HCT116 (cell line): Measurements from ENCODE around the gene SORL1-AS1.

ENCODE experiments used
- ATAC-seq: fragments of 200-7000 bp; cut with Tn5 transposase; 2 replicates; pipeline ENCODE4 v1.9.1; 2020; ENCODE audit warnings: mild to moderate bottlenecking, moderate library complexity
- BruUV-seq: library from RNA; stranded (reverse); fragments of 400-500 nt; replicated peaks from 2 replicates; lab custom pipeline; 2021; lab: Mats Ljungman, UMichigan
- CTCF ChIA-PET: fragments of 300-600 bp; sonication (Branson Sonifier 250); formaldehyde crosslinking; loops from one replicate; lab custom pipeline; 2021; ENCODE audit warnings: antibody characterized with exemption; lab: Charles Lee
- POLR2A ChIA-PET: fragments of 300-600, 350-600 bp; sonication (Branson Sonifier 250); formaldehyde crosslinking; loops from one replicate; lab custom pipeline; 2021; ENCODE audit warnings: antibody characterized with exemption; lab: Charles Lee
- RAD21 ChIA-PET, 2 experiments: fragments of 300-600 bp; sonication (Branson Sonifier 250); formaldehyde crosslinking; loops; one replicate each; lab custom pipeline; 2023; ENCODE audit warnings: low total read pairs in 2 of 2; ENCODE audit not compliant: uncharacterized antibody in 2 of 2, unreplicated experiment in 2 of 2, low non-redundant PET in 1 of 2; lab: Charles Lee
- DNase-seq: peaks from one replicate; pipeline ENCODE4 v3.0.0-alpha.2; 2010; ENCODE audit warnings: low read depth, low spot score
- H2AFZ ChIP-seq: fragments of 200-600 bp; shearing (Covaris generic), sonication (generic); 2 replicates; pipeline ENCODE4 v1.6.1; 2017; ENCODE audit warnings: low read depth, mixed run types, mixed read lengths, antibody characterized with exemption, low read length; ENCODE audit not compliant: poor library complexity, severe bottlenecking
- H3K27ac ChIP-seq: 2 replicates; pipeline ENCODE4 v1.5.1; 2012; ENCODE audit warnings: low read depth, low read length
- H3K27me3 ChIP-seq: fragments of 200-600 bp; sonication (generic); 2 replicates; pipeline ENCODE4 v1.6.1; 2016; ENCODE audit warnings: mixed run types, low read length, mixed read lengths; ENCODE audit not compliant: insufficient read depth
- H3K36me3 ChIP-seq, 2 experiments: fragments of 200-500 bp in 1 of 2; fragments of 200-600 bp in 1 of 2; sonication (Bioruptor generic) in 1 of 2; sonication (generic) in 1 of 2; 2 replicates each; pipeline versions ENCODE4 v1.5.1 to v1.6.1; 2014 to 2016; ENCODE audit warnings: low read length in 2 of 2, inconsistent platforms in 1 of 2, mixed read lengths in 1 of 2, mixed run types in 1 of 2; ENCODE audit not compliant: insufficient read depth in 2 of 2, control insufficient read depth in 1 of 2
- H3K4me1 ChIP-seq, 2 experiments: fragments of 200-600 bp in 1 of 2; sonication (generic) in 1 of 2; 2 replicates each; pipeline versions ENCODE4 v1.5.1 to v1.6.1; 2012 to 2017; ENCODE audit warnings: low read length in 2 of 2, inconsistent platforms in 1 of 2, mild to moderate bottlenecking in 1 of 2, mixed read lengths in 1 of 2, mixed run types in 1 of 2, moderate library complexity in 1 of 2; ENCODE audit not compliant: insufficient read depth in 2 of 2, control insufficient read depth in 1 of 2
- H3K4me2 ChIP-seq: fragments of 200-600 bp; sonication (generic); 2 replicates; pipeline ENCODE4 v1.6.1; 2017; ENCODE audit warnings: mixed run types, low read length, mixed read lengths
- H3K4me3 ChIP-seq, 2 experiments: fragments of 200-600 bp in 1 of 2; sonication (generic) in 1 of 2; replicated peaks in 1 of 2; 2 replicates each; pipeline ENCODE4 v1.5.1; 2011 to 2016; ENCODE audit warnings: low read length in 2 of 2, control low read depth in 1 of 2, low read depth in 1 of 2, mild to moderate bottlenecking in 1 of 2, mixed read lengths in 1 of 2, mixed run types in 1 of 2
- H3K79me2 ChIP-seq: fragments of 200-600 bp; sonication (generic); 2 replicates; pipeline ENCODE4 v1.6.1; 2017; ENCODE audit warnings: mild to moderate bottlenecking, mixed run types, low read length, moderate library complexity, mixed read lengths; ENCODE audit not compliant: insufficient read depth
- H3K9ac ChIP-seq: fragments of 200-600 bp; sonication (generic); 2 replicates; pipeline ENCODE4 v1.6.1; 2016; ENCODE audit warnings: low read length, mixed read lengths
- H3K9me2 ChIP-seq: fragments of 200-600 bp; sonication (generic), shearing (Covaris generic); 2 replicates; pipeline ENCODE4 v1.6.1; 2017; ENCODE audit warnings: mixed run types, mild to moderate bottlenecking, moderate library complexity; ENCODE audit not compliant: insufficient read depth
- H3K9me3 ChIP-seq, 2 experiments: fragments of 200-500 bp in 1 of 2; fragments of 200-600 bp in 1 of 2; sonication (Bioruptor generic) in 1 of 2; sonication (generic) in 1 of 2; 2 replicates each; pipeline ENCODE4 v1.6.1; 2014 to 2017; ENCODE audit warnings: low read length in 2 of 2, mixed read lengths in 2 of 2, inconsistent platforms in 1 of 2, low read depth in 1 of 2, mild to moderate bottlenecking in 1 of 2, mixed run types in 1 of 2, moderate library complexity in 1 of 2; ENCODE audit not compliant: control insufficient read depth in 1 of 2, insufficient read depth in 1 of 2
- H4K20me1 ChIP-seq: fragments of 200-600 bp; sonication (generic), shearing (Covaris generic); 2 replicates; pipeline ENCODE4 v1.6.1; 2017; ENCODE audit warnings: mixed run types, mild to moderate bottlenecking, moderate library complexity; ENCODE audit not compliant: insufficient read depth
- CBX3 ChIP-seq: IDR thresholded peaks from 2 replicates; pipeline ENCODE4 v1.6.1; 2012; ENCODE audit warnings: low read depth
- CEBPB ChIP-seq: IDR thresholded peaks from 2 replicates; pipeline ENCODE4 v1.6.1; 2012; ENCODE audit warnings: low read depth
- CTCF ChIP-seq, 3 experiments: fragments of 200-600 bp in 1 of 3; sonication (generic) in 1 of 3; IDR thresholded peaks in 2 of 3; conservative IDR thresholded peaks in 1 of 3; 2 replicates each; pipeline ENCODE4 v1.5.1; 2012 to 2017; ENCODE audit warnings: low read depth in 2 of 3, low read length in 2 of 3, antibody characterized with exemption in 1 of 3, borderline replicate concordance in 1 of 3, control low read depth in 1 of 3, mild to moderate bottlenecking in 1 of 3, mixed read lengths in 1 of 3, mixed run types in 1 of 3, moderate library complexity in 1 of 3; ENCODE audit not compliant: insufficient read depth in 1 of 3
- EGR1 ChIP-seq: IDR thresholded peaks from 2 replicates; pipeline ENCODE4 v1.6.1; 2012; ENCODE audit warnings: low read depth
- ELF1 ChIP-seq: IDR thresholded peaks from 2 replicates; pipeline ENCODE4 v1.6.1; 2012; ENCODE audit warnings: low read depth, borderline replicate concordance
- EZH2 ChIP-seq: fragments of 200-600 bp; sonication (generic); IDR thresholded peaks from 2 replicates; pipeline ENCODE4 v1.6.1; 2017; ENCODE audit warnings: antibody characterized with exemption, mixed run types
- EZH2phosphoT487 ChIP-seq: fragments of 200-600 bp; IDR thresholded peaks from 2 replicates; pipeline ENCODE4 v1.6.1; 2018; ENCODE audit warnings: antibody characterized with exemption, borderline replicate concordance
- FOSL1 ChIP-seq: IDR thresholded peaks from 2 replicates; pipeline ENCODE4 v1.6.1; 2012; ENCODE audit warnings: low read depth
- JUND ChIP-seq: IDR thresholded peaks from 2 replicates; pipeline ENCODE4 v1.6.1; 2012
- MAX ChIP-seq: IDR thresholded peaks from 2 replicates; pipeline ENCODE4 v1.6.1; 2012
- POLR2A ChIP-seq: IDR thresholded peaks from 2 replicates; pipeline ENCODE4 v1.7.0; 2011; ENCODE audit warnings: borderline replicate concordance; ENCODE audit not compliant: insufficient read depth, insufficient read length; ENCODE audit errors: extremely low read depth
- POLR2AphosphoS5 ChIP-seq: IDR thresholded peaks from 2 replicates; pipeline ENCODE4 v1.6.1; 2011; ENCODE audit warnings: mild to moderate bottlenecking, low read depth, low read length, moderate library complexity
- RAD21 ChIP-seq: IDR thresholded peaks from 2 replicates; pipeline ENCODE4 v1.6.1; 2012; ENCODE audit warnings: low read depth, mild to moderate bottlenecking
- SIN3A ChIP-seq: IDR thresholded peaks from 2 replicates; pipeline ENCODE4 v1.6.1; 2012; ENCODE audit warnings: low read depth
- TCF7L2 ChIP-seq: IDR thresholded peaks from 2 replicates; pipeline ENCODE4 v1.7.0; 2011; ENCODE audit warnings: borderline replicate concordance, inconsistent platforms; ENCODE audit not compliant: insufficient read depth, insufficient read length; ENCODE audit errors: extremely low read depth
- ZBTB33 ChIP-seq: IDR thresholded peaks from 2 replicates; pipeline ENCODE4 v1.6.1; 2011; ENCODE audit warnings: mild to moderate bottlenecking, low read length, moderate library complexity; ENCODE audit not compliant: insufficient replicate concordance; ENCODE audit errors: extremely low read depth
- ZFX ChIP-seq: fragments of 450-650 bp; IDR thresholded peaks from 2 replicates; pipeline ENCODE4 v1.6.1; 2017
- intact Hi-C: fragments of 100-400 bp; cut with micrococcal nuclease; formaldehyde crosslinking; loops from 2 replicates; pipeline ENCODE4 v1.10.0; 2022

Gene SORL1-AS1

GRCh38 chr11:121441521-121441920 lies 11.2 kb downstream of the SORL1-AS1 start:
- H3K4me1 ChIP-seq, result no peaks in the 10 kb centered on the region
- BruUV-seq, result no TSS peak
- H3K27ac ChIP-seq, result no peak overlapping the region
- H4K20me1 ChIP-seq, result no peaks in the 10 kb centered on the region
- POLR2A ChIA-PET, result interaction anchor here (0.7 kb wide), 1 partner anchor 9 kb away, joined by 4 read pairs; no protein-coding TSS in a partner anchor
- H3K9ac ChIP-seq, result no peak overlapping the region
- RAD21 ChIA-PET, result no interaction called here
- H3K9me3 ChIP-seq, result no peaks in the 10 kb centered on the region
- no peaks in the 10 kb centered on the region for H3K79me2 ChIP-seq
- H3K27me3 ChIP-seq, result peaks cover 10% of the 10 kb centered on the region; the same call in 1 of the 2 replicates
- no peaks in the 10 kb centered on the region for H3K36me3 ChIP-seq
- CTCF ChIA-PET, result no interaction called here
- H3K4me2 ChIP-seq, result no peak overlapping the region
- H2AFZ ChIP-seq, result no peak overlapping the region
- intact Hi-C loops, result no loop called here
- peak; percentile 49; the same call in 1 of the 2 replicates for ATAC-seq
- no peak for TF ChIP-seq RAD21
- no peak for TF ChIP-seq ZFX
- TF ChIP-seq CEBPB, result no peak
- TF ChIP-seq EZH2phosphoT487, result no peak
- TF ChIP-seq CBX3, result no peak
- no peak for TF ChIP-seq JUND
- TF ChIP-seq POLR2A, result no peak
- no peak for TF ChIP-seq ELF1
- TF ChIP-seq TCF7L2, result no peak
- no peak for TF ChIP-seq EGR1
- TF ChIP-seq FOSL1, result no peak
- TF ChIP-seq EZH2, result no peak
- TF ChIP-seq MAX, result no peak
- TF ChIP-seq POLR2AphosphoS5, result no peak
- no peak for TF ChIP-seq CTCF (IDR thresholded peaks at IDR 0.05 in 2 of 3, conservative IDR thresholded peaks at IDR 0.05 in 1 of 3; ENCODE audit: borderline replicate concordance in 1 of 3, insufficient read depth in 1 of 3, low read depth in 2 of 3, low read length in 2 of 3)
- TF ChIP-seq SIN3A, result no peak
- no peak for TF ChIP-seq ZBTB33
- TF ChIP-seq, all 23 proteins: peak for 0
- no peak for DNase-seq
- Histone ChIP-seq H3K9me2 (no peaks in the 10 kb centered on the region), H3K4me3 (no peak overlapping the region)
